Calu3 (cell line): Measurements from ENCODE around the gene BEGAIN. TPM values are rescaled to one million over a fixed set of nuclear protein-coding genes. Genes with fewer than 3 reads are reported as not detected.

Experiments
- BruUV-seq: library from RNA; stranded (reverse); fragments of 400-500 nt; replicated peaks from 2 replicates; lab custom pipeline; 2021; lab: Mats Ljungman, UMichigan
- CTCF ChIA-PET: fragments of 300-600 bp; sonication (Branson Sonifier 250); formaldehyde crosslinking; loops from one replicate; lab custom pipeline; 2022; ENCODE audit warnings: antibody characterized with exemption; lab: Charles Lee
- DNase-seq: peaks from one replicate; pipeline ENCODE4 v3.0.0; 2022
- H3K27ac Mint-ChIP-seq: one replicate; pipeline ENCODE4 v1.8.0; 2022; ENCODE audit warnings: mixed read lengths; ENCODE audit not compliant: unreplicated experiment
- H3K27me3 Mint-ChIP-seq: one replicate; pipeline ENCODE4 v1.8.0; 2022; ENCODE audit warnings: mixed read lengths; ENCODE audit not compliant: unreplicated experiment
- H3K36me3 Mint-ChIP-seq: one replicate; pipeline ENCODE4 v1.8.0; 2022; ENCODE audit warnings: mild to moderate bottlenecking, moderate library complexity, mixed read lengths; ENCODE audit not compliant: insufficient read depth, unreplicated experiment
- H3K4me1 Mint-ChIP-seq: one replicate; pipeline ENCODE4 v1.8.0; 2022; ENCODE audit warnings: mild to moderate bottlenecking, low read depth, mixed read lengths; ENCODE audit not compliant: unreplicated experiment
- H3K4me3 Mint-ChIP-seq: one replicate; pipeline ENCODE4 v1.8.0; 2022; ENCODE audit warnings: mild to moderate bottlenecking, low read depth, moderate library complexity, mixed read lengths; ENCODE audit not compliant: unreplicated experiment
- H3K9me3 Mint-ChIP-seq: one replicate; pipeline ENCODE4 v1.8.0; 2022; ENCODE audit warnings: low read depth, mixed read lengths; ENCODE audit not compliant: unreplicated experiment
- intact Hi-C: fragments of 100-400 bp; cut with micrococcal nuclease; formaldehyde crosslinking; loops from one replicate; pipeline ENCODE4 v1.10.0; 2022; ENCODE audit not compliant: unreplicated experiment
- total RNA-seq: library from RNA; stranded (reverse); gene quantifications from 2 replicates; pipeline ENCODE4 v1.2.3, GENCODE V29; 2022
- TF ChIP-seq, protein P1 (sequence below): fragments of 200-600 bp; IDR thresholded peaks from one replicate; pipeline ENCODE4 v1.8.0; 2022; ENCODE audit warnings: antibody characterized with exemption; ENCODE audit not compliant: unreplicated experiment

BEGAIN gene
- total RNA-seq, 1 experiment from 2014 or later: 0.26 TPM

GRCh38 chr14:100609941-100610391 is 22.7 kb upstream of the BEGAIN start:
- CTCF ChIA-PET: no interaction called here
- H3K27ac Mint-ChIP-seq: no peak overlapping the region
- H3K4me1 Mint-ChIP-seq: no peaks in the 10 kb centered on the region
- no peaks in the 10 kb centered on the region for H3K36me3 Mint-ChIP-seq
- no peak overlapping the region for H3K4me3 Mint-ChIP-seq
- no peak for DNase-seq
- H3K9me3 Mint-ChIP-seq: no peaks in the 10 kb centered on the region
- H3K27me3 Mint-ChIP-seq: peaks cover 45% of the 10 kb centered on the region
- TF ChIP-seq, protein P1, sequence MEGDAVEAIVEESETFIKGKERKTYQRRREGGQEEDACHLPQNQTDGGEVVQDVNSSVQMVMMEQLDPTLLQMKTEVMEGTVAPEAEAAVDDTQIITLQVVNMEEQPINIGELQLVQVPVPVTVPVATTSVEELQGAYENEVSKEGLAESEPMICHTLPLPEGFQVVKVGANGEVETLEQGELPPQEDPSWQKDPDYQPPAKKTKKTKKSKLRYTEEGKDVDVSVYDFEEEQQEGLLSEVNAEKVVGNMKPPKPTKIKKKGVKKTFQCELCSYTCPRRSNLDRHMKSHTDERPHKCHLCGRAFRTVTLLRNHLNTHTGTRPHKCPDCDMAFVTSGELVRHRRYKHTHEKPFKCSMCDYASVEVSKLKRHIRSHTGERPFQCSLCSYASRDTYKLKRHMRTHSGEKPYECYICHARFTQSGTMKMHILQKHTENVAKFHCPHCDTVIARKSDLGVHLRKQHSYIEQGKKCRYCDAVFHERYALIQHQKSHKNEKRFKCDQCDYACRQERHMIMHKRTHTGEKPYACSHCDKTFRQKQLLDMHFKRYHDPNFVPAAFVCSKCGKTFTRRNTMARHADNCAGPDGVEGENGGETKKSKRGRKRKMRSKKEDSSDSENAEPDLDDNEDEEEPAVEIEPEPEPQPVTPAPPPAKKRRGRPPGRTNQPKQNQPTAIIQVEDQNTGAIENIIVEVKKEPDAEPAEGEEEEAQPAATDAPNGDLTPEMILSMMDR: no peak
- intact Hi-C loops: no loop called here
- no TSS peak for BruUV-seq

GRCh38 chr14:100609331-100609870 is 22.2 kb upstream of the BEGAIN start:
- no peak overlapping the region for H3K27ac Mint-ChIP-seq
- no peaks in the 10 kb centered on the region for H3K36me3 Mint-ChIP-seq
- peaks cover 45% of the 10 kb centered on the region for H3K27me3 Mint-ChIP-seq
- CTCF ChIA-PET: no interaction called here
- H3K4me1 Mint-ChIP-seq: no peaks in the 10 kb centered on the region
- TF ChIP-seq, protein P1: no peak
- intact Hi-C loops: no loop called here
- H3K4me3 Mint-ChIP-seq: no peak overlapping the region
- no TSS peak for BruUV-seq
- DNase-seq: no peak
- H3K9me3 Mint-ChIP-seq: no peaks in the 10 kb centered on the region

- H3K4me3 Mint-ChIP-seq: no peak overlapping the region
- BruUV-seq: no TSS peak
- no peak overlapping the region for H3K27ac Mint-ChIP-seq
- DNase-seq: no peak
- intact Hi-C loops: no loop called here
- TF ChIP-seq, protein P1: no peak
- H3K9me3 Mint-ChIP-seq: no peaks in the 10 kb centered on the region
- no peaks in the 10 kb centered on the region for H3K36me3 Mint-ChIP-seq
- peaks cover 52% of the 10 kb centered on the region for H3K27me3 Mint-ChIP-seq
- H3K4me1 Mint-ChIP-seq: no peaks in the 10 kb centered on the region
- CTCF ChIA-PET: no interaction called here
Observed at GRCh38 chr14:100608586-100609330, 21.5 kb upstream of the BEGAIN start.

DNA sequence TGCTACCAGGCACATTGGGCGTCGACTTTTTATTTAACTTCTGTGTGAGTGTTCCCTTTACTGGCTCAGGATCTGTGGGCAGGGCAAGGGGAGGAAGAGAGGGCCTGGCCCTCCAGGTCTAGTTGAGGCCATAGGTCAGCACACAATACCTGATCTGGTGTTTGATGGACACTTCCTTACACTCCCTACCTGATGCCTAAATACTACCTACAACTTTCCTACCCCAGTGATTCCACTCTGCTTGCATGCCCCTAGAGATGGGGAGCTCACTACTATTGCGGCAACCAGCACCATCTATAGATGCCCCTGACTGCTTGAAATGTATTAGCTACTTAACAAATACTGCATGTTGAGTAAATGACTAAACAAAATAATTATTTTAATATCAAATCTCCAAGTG is 20.8 kb upstream of the BEGAIN start:
- Mint-ChIP-seq H3K27me3 (peaks cover 59% of the 10 kb centered on the region), H3K4me3 (no peak overlapping the region), H3K9me3 (no peaks in the 10 kb centered on the region), H3K27ac (no peak overlapping the region), H3K4me1 (no peaks in the 10 kb centered on the region), H3K36me3 (no peaks in the 10 kb centered on the region)
- TF ChIP-seq, protein P1: no peak
- intact Hi-C loops: no loop called here
- CTCF ChIA-PET: no interaction called here
- BruUV-seq: no TSS peak
- DNase-seq: no peak
